HG03060 (cell line): ENCODE results near the gene CA11.
"Not testable (repeated sequence)": the region's sequence is repeated elsewhere in the genome, so short reads cannot be mapped to it uniquely, and the experiment has no call there.

Source experiments
- ATAC-seq: cut with Tn5 transposase; IDR thresholded peaks from one replicate; pipeline ENCODE4 v1.9.1; 2021; ENCODE audit warnings: low read depth, moderate number of reproducible peaks; ENCODE audit not compliant: unreplicated experiment

Gene CA11

GRCh38 chr19:48644839-48645619 lies 958 bp downstream of the CA11 start:
- ATAC-seq = no peak

- no peak for ATAC-seq
These were observed 1.6 kb downstream of the CA11 start for GRCh38 chr19:48644355-48644754.

- no peak for ATAC-seq
These were observed 3.1 kb downstream of the CA11 start for GRCh38 chr19:48642862-48643261.

- no peak for ATAC-seq
These were observed 4.1 kb downstream of the CA11 start for GRCh38 chr19:48641850-48642249.

GRCh38 chr19:48639483-48640375 lies 6.3 kb downstream of the CA11 start:
- ATAC-seq = no peak

- no peak for ATAC-seq
These were observed 7.1 kb downstream of the CA11 start for GRCh38 chr19:48638831-48639381.

GRCh38 chr19:48637948-48638830 lies 7.8 kb downstream of the CA11 start:
- peak; percentile 13 for ATAC-seq

GRCh38 chr19:48637449-48637947 lies 8.5 kb downstream of the CA11 start:
- ATAC-seq = peak; percentile 57

- ATAC-seq = no peak
These were observed 9.0 kb downstream of the CA11 start, which contains the start of gene DBP for GRCh38 chr19:48636859-48637448. DBP (minus strand) TSS chr19:48637379; CDS start chr19:48636994, 385 bp downstream.

- ATAC-seq = no peak
These were observed 9.8 kb downstream of the CA11 start for GRCh38 chr19:48635966-48636858.

GRCh38 chr19:48635263-48635965 lies 10.6 kb downstream of the CA11 start:
- ATAC-seq = no peak

GRCh38 chr19:48634424-48635262 lies 11.3 kb downstream of the CA11 start:
- ATAC-seq = no peak

GRCh38 chr19:48634036-48634342 lies 12.0 kb downstream of the CA11 start:
- ATAC-seq = no peak

GRCh38 chr19:48633148-48634035 lies 12.6 kb downstream of the CA11 start:
- no peak for ATAC-seq

GRCh38 chr19:48632692-48633147 lies 13.3 kb downstream of the CA11 start:
- no peak for ATAC-seq

GRCh38 chr19:48632286-48632685 lies 13.7 kb downstream of the CA11 start:
- ATAC-seq = not testable (repeated sequence)
